Measurements from ENCODE around the gene MEGF6. TPM values are rescaled to one million over a fixed set of nuclear protein-coding genes. Genes with fewer than 3 reads are reported as not detected.

The MEGF6 gene
- total and polyA plus RNA-seq, 2 donors (not counting 3 experiments of a cell fraction or from before 2014, with no cell fraction given), result 22.5 to 63.7 TPM

DNA sequence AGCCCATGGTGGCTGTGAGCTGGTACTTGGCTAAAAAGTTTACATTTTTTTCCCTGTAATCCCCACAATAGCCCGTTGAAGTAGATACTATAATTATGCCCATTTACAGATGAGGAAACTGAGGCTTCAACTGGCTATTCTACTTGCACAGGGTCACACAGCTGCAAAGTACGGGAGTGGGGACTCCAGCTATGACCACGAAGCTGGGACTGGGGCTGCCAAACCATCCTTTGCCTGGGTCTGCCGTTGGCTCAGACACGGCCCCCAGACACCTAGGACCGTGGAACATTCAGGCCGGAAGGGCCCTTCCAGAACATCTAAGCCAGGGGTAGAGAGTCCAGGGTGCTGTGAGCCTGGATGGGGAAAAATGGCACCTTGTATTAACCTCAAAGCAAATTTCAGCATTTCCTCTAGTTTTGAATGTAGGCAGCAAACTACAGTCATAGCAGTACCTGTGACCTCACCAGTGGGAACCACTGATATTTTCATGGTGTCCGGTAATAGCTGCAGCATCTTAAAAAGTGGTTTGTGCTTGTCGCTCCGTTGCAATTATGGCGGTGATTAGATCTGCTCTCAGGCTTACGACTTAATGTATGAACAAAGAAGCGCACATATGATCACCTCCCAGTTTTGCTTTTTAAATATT lies 45.3 kb upstream of the MEGF6 start:
- Histone ChIP-seq H3K9me1 (replicated peaks; ENCODE audit: control insufficient read depth, extremely low read depth, insufficient read depth, low read length) (no peaks in the 10 kb centered on the region), H3K4me2 (ENCODE audit: insufficient read depth, low read length) (no peak overlapping the region), H4K20me1 (replicated peaks; ENCODE audit: control insufficient read depth, extremely low read depth, insufficient read depth, low read length) (no peaks in the 10 kb centered on the region), H3K27me3 (ENCODE audit: control insufficient read depth in 2 of 2, insufficient read depth in 2 of 2, low read length in 2 of 2) (peaks cover 15 to 48% of the 10 kb centered on the region in 2 experiments), H3K4me3 (replicated peaks in 1 of 3; ENCODE audit: insufficient read depth in 1 of 3, low read depth in 1 of 3, low read length in 3 of 3) (no peak overlapping the region), H2AFZ (ENCODE audit: low read depth, low read length) (no peak overlapping the region), H3K27ac (ENCODE audit: insufficient read depth, low read depth, low read length) (no peak overlapping the region), H3K4me1 (ENCODE audit: control insufficient read depth, extremely low read depth, insufficient read depth, low read length) (no peaks in the 10 kb centered on the region), H3K36me3 (ENCODE audit: control insufficient read depth in 2 of 2, extremely low read depth in 1 of 2, insufficient read depth in 2 of 2, low read length in 2 of 2) (no peaks in the 10 kb centered on the region), H3K9ac (replicated peaks; ENCODE audit: extremely low read depth, insufficient read depth, low read length) (no peak overlapping the region), H3K9me3 (replicated peaks; ENCODE audit: control insufficient read depth, insufficient read depth, low read length) (no peaks in the 10 kb centered on the region), H3K79me2 (ENCODE audit: control insufficient read depth, insufficient read depth, low read length) (no peaks in the 10 kb centered on the region)
- no TSS peak for BruUV-seq (replicated peaks)
- CTCF ChIA-PET, result interaction anchor here (1.3 to 1.4 kb wide), 2 partner anchors 8 to 10 kb away, joined by 3 read pairs; no protein-coding TSS in a partner anchor
- DNase-seq (ENCODE audit: low read depth, low spot score), result no peak
- intact Hi-C loops (cut with micrococcal nuclease) (no loop called here), dilution Hi-C loops (cut with MboI; ENCODE audit: extremely low pct_ligation_motif_present, low sequenced_read_pairs) (no loop called here)
- POLR2A ChIA-PET, result no interaction called here
- TF ChIP-seq, protein P1, sequence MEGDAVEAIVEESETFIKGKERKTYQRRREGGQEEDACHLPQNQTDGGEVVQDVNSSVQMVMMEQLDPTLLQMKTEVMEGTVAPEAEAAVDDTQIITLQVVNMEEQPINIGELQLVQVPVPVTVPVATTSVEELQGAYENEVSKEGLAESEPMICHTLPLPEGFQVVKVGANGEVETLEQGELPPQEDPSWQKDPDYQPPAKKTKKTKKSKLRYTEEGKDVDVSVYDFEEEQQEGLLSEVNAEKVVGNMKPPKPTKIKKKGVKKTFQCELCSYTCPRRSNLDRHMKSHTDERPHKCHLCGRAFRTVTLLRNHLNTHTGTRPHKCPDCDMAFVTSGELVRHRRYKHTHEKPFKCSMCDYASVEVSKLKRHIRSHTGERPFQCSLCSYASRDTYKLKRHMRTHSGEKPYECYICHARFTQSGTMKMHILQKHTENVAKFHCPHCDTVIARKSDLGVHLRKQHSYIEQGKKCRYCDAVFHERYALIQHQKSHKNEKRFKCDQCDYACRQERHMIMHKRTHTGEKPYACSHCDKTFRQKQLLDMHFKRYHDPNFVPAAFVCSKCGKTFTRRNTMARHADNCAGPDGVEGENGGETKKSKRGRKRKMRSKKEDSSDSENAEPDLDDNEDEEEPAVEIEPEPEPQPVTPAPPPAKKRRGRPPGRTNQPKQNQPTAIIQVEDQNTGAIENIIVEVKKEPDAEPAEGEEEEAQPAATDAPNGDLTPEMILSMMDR (IDR thresholded peaks at IDR 0.05; ENCODE audit: extremely low read depth in 1 of 2, insufficient read depth in 1 of 2, low read depth in 1 of 2, low read length in 2 of 2), result no peak
- no peak for TF ChIP-seq GATA2 (IDR thresholded peaks at IDR 0.05; ENCODE audit: insufficient read depth, insufficient read length, low read depth, low read length)
- TF ChIP-seq JUN (IDR thresholded peaks at IDR 0.05; ENCODE audit: borderline replicate concordance, insufficient read depth, insufficient read length, low read depth), result no peak
- no peak for FAIRE-seq

Measured in endothelial cell of umbilical vein (primary cell).